ENCODE measurements around the gene GJB3.
"Not testable (repeated sequence)": the region's sequence is repeated elsewhere in the genome, so short reads cannot be mapped to it uniquely, and the experiment has no call there.

The GJB3 gene

GRCh38 chr1:34781071-34781843, at the start of gene GJB3:
Gene GJB3 (plus strand): TSS chr1:34781214. CDS start chr1:34784763, 3,549 bp downstream.
- DNase-seq (ENCODE audit: extremely low read depth, insufficient read length): no peak
- Histone ChIP-seq H3K4me3 (replicated peaks; ENCODE audit: low read depth, low read length) (no peak within 1 kb of the TSS), H3K27me3 (replicated peaks; ENCODE audit: control insufficient read depth, insufficient read depth, low read length) (no peaks in the 10 kb centered on the region; the same call in none of the 2 replicates), H3K36me3 (ENCODE audit: control insufficient read depth, insufficient read depth, low read length) (no peaks in the 10 kb centered on the region)
- TF ChIP-seq CTCF (IDR thresholded peaks at IDR 0.05; ENCODE audit: insufficient read depth, low read length, poor library complexity, severe bottlenecking): no peak

GRCh38 chr1:34732831-34733230, 48.2 kb upstream of the GJB3 start:
- H3K4me3 ChIP-seq (replicated peaks; ENCODE audit: low read depth, low read length); H3K27me3 ChIP-seq (replicated peaks; ENCODE audit: control insufficient read depth, insufficient read depth, low read length); H3K36me3 ChIP-seq (ENCODE audit: control insufficient read depth, insufficient read depth, low read length); DNase-seq (ENCODE audit: extremely low read depth, insufficient read length): not testable (repeated sequence)

GRCh38 chr1:34736692-34737091, 44.3 kb upstream of the GJB3 start:
- Histone ChIP-seq H3K4me3 (replicated peaks; ENCODE audit: low read depth, low read length) (no peak overlapping the region), H3K27me3 (replicated peaks; ENCODE audit: control insufficient read depth, insufficient read depth, low read length) (peaks cover 1% of the 10 kb centered on the region), H3K36me3 (ENCODE audit: control insufficient read depth, insufficient read depth, low read length) (no peaks in the 10 kb centered on the region)
- DNase-seq (ENCODE audit: extremely low read depth, insufficient read length): no peak
- TF ChIP-seq CTCF (IDR thresholded peaks at IDR 0.05; ENCODE audit: insufficient read depth, low read length, poor library complexity, severe bottlenecking): no peak

GRCh38 chr1:34737236-34737635, 43.8 kb upstream of the GJB3 start:
- H3K27me3 ChIP-seq (replicated peaks; ENCODE audit: control insufficient read depth, insufficient read depth, low read length); DNase-seq (ENCODE audit: extremely low read depth, insufficient read length); H3K4me3 ChIP-seq (replicated peaks; ENCODE audit: low read depth, low read length); H3K36me3 ChIP-seq (ENCODE audit: control insufficient read depth, insufficient read depth, low read length): not testable (repeated sequence)

- Histone ChIP-seq H3K36me3 (ENCODE audit: control insufficient read depth, insufficient read depth, low read length) (no peaks in the 10 kb centered on the region), H3K4me3 (replicated peaks; ENCODE audit: low read depth, low read length) (no peak overlapping the region), H3K27me3 (replicated peaks; ENCODE audit: control insufficient read depth, insufficient read depth, low read length) (peaks cover 1% of the 10 kb centered on the region)
- no peak for DNase-seq (ENCODE audit: extremely low read depth, insufficient read length)
- TF ChIP-seq CTCF (IDR thresholded peaks at IDR 0.05; ENCODE audit: insufficient read depth, low read length, poor library complexity, severe bottlenecking): no peak
Observed at GRCh38 chr1:34739613-34740012, 41.4 kb upstream of the GJB3 start.

- peaks cover 3% of the 10 kb centered on the region for H3K27me3 ChIP-seq (replicated peaks; ENCODE audit: control insufficient read depth, insufficient read depth, low read length)
- H3K36me3 ChIP-seq (ENCODE audit: control insufficient read depth, insufficient read depth, low read length): no peaks in the 10 kb centered on the region
- H3K4me3 ChIP-seq (replicated peaks; ENCODE audit: low read depth, low read length): no peak overlapping the region
- no peak for TF ChIP-seq CTCF (IDR thresholded peaks at IDR 0.05; ENCODE audit: insufficient read depth, low read length, poor library complexity, severe bottlenecking)
- no peak for DNase-seq (ENCODE audit: extremely low read depth, insufficient read length)
Observed at GRCh38 chr1:34740161-34740868, 40.7 kb upstream of the GJB3 start.

Data from GM06990 (cell line).